ENCODE results near the gene HDAC4.

GRCh38 chr2:239420082-239420481 lies 19.3 kb upstream of the HDAC4 start:
- TF ChIP-seq, protein P1, sequence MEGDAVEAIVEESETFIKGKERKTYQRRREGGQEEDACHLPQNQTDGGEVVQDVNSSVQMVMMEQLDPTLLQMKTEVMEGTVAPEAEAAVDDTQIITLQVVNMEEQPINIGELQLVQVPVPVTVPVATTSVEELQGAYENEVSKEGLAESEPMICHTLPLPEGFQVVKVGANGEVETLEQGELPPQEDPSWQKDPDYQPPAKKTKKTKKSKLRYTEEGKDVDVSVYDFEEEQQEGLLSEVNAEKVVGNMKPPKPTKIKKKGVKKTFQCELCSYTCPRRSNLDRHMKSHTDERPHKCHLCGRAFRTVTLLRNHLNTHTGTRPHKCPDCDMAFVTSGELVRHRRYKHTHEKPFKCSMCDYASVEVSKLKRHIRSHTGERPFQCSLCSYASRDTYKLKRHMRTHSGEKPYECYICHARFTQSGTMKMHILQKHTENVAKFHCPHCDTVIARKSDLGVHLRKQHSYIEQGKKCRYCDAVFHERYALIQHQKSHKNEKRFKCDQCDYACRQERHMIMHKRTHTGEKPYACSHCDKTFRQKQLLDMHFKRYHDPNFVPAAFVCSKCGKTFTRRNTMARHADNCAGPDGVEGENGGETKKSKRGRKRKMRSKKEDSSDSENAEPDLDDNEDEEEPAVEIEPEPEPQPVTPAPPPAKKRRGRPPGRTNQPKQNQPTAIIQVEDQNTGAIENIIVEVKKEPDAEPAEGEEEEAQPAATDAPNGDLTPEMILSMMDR (conservative IDR thresholded peaks at IDR 0.05; ENCODE audit: low read length) = no peak
- no peak for TF ChIP-seq EZH2phosphoT487 (IDR thresholded peaks at IDR 0.05; ENCODE audit: borderline replicate concordance)

Data from Loucy (cell line).